H54 (cell line): ENCODE results near the gene LAMA2.

ENCODE experiments used
- DNase-seq: peaks from one replicate; pipeline ENCODE4 v3.0.0; 2011; ENCODE audit warnings: low spot score, mixed read lengths; ENCODE audit not compliant: insufficient read length
- FAIRE-seq: peaks from 3 replicates; lab custom pipeline; 2011; peaks lifted over from hg19 to GRCh38; lab: Jason Lieb, UNC
- POLR2A ChIP-seq: IDR thresholded peaks from 2 replicates; pipeline ENCODE4 v1.6.1; 2011; ENCODE audit warnings: low read depth, mild to moderate bottlenecking, low read length

LAMA2 gene

DNA sequence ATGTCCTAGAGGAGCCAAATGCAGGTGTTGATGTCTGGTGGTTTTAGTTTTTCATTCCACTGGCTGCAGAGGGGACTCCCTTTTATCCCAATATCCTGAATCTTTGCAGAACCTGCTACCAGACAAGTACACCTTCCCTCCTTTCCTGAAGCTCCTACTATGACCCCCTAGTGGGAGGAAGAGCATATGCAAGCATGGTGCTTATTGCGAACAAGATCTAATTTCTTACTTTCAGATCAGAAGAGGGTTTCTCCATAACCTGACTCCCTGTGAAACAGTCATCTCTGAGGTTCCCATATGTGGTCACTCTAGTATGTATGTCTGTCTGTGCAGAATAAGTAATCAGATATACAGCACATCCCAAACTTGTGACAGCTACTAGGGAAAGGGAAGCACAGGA lies 549.8 kb downstream of the LAMA2 start:
- no peak for FAIRE-seq
- no peak for TF ChIP-seq POLR2A
- no peak for DNase-seq

DNA sequence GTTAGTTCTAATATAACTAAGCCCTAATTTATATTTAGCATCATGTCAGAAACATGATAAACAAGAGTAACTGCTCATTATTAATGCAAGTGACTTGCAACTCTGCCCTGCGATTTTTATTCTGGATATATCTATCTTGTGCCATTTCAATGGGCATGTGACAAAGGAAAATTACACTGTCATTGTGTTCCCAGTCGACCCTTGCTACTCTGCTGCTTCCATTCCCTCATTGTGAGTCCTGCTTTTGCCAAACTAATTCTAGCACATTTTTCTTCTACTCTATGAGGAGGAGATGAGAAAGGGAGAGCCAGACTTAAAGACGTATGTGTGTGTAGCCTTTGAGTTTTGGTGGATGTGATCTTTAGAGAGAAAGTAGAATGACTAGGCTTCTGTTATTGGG lies 551.2 kb downstream of the LAMA2 start:
- TF ChIP-seq POLR2A = no peak
- no peak for DNase-seq
- FAIRE-seq = no peak

DNA sequence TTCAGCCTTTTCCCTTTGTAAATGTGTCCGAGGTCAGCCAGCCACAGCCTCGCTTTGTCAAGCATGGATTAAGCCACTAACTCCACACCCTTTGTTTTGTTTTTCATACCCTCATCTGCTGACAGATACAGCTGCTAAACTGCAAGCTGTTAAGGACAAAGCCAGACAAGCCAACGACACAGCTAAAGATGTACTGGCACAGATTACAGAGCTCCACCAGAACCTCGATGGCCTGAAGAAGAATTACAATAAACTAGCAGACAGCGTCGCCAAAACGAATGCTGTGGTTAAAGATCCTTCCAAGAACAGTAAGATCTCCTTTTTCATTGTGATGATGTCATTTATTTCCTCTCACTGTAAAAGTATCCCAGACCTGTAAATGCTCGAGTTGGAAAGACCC lies 557.8 kb downstream of the LAMA2 start:
- DNase-seq = no peak
- FAIRE-seq = no peak
- TF ChIP-seq POLR2A = no peak

DNA sequence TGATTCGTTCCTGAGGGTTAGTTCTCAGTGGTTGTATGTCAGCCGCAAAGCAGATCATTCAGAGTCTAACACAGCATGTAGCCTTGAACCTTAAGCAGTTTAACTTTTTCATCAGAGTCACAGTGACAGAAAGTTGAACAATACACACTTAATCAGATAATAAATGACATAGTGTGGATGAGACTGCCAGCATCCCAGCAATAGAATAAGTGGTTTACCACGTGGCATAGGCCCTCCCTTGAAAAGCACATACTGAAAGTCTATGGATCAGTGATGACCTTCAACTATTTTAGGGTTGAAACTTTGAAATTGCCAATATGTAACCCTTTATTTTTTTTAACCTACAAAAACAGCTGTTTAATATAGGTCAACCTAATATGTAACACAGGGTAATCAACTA lies 561.7 kb downstream of the LAMA2 start:
- FAIRE-seq (no peak), DNase-seq (no peak)
- no peak for TF ChIP-seq POLR2A

DNA sequence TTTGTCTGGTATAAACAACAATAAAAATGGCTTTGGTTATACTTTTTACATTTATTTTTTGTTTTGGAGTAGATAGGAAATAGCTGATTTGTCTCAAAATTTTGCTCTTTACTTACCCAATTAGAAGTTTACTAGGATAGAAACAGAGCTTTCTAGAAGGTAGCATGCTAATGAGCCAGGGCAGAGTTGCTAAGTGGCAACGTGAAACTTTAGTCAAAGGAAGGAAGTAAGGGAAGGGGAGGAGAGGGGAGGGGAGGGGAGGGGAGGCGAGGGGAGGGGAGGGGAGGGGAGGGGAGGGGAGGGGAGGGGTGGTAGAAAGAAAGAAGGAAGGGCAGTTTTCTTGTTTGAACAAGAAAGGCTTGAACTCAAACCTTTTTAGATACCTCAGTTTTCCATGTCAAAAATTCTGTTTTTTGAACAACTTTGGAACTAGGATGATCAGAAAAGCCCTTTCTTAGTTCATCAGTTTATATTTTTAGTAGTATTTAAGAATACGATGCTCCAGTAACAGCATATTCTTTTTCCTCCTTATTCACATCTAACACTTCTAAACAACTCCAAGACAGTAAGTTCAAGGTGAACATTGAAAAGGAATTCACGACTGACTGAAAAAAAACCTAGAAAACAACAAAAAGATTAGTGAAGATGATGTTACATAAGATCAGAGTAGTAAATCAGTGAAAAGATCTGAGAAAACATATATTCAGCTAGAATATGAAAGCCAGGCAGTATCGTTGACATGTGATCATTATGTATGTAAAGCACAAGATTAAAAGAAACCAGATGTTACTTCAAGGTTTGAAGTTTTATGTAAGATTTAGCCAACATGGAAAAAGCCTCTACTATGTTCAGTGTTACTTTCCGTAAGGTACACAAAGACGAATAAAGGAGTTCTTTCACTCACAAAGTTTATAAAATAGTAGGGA lies 563.6 kb downstream of the LAMA2 start:
- FAIRE-seq (no peak), DNase-seq (no peak)
- no peak for TF ChIP-seq POLR2A

DNA sequence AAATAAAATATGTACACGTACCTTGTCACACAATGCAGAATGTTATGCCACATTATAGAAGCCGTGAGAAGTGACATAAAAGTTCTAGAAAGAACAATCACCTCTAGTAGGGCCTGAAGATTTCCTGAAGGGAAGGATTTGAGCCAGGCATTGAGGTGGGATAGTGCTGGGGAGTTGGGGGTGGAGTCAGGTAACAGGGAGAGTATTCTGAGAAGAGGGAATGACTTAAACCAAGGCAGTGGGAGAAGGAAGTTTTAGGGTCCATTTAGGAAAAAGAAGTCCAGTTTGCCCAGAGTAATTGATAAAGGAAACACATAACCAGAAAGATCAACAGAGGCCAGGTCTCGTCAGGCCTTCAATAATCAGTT lies 564.2 kb downstream of the LAMA2 start:
- TF ChIP-seq POLR2A = no peak
- no peak for DNase-seq
- FAIRE-seq = no peak

DNA sequence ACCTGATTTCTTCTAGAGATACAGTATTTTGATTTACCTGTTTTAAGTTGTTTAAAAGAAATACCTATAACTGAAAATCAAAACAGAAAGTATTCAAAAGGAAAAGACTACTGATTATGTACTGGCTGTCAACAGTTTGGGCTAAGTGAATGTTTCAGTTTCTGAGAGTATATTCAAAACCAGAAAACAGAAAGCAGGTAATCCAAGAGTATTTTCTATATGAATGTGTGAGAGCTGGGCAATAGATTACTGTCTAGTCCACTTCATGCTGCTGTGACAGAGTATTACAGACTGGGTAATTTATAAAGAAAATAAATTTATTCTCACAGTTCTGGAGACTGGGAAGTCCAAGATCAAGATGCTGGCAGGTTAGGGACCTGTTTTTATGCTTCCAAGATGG lies 566.0 kb downstream of the LAMA2 start:
- FAIRE-seq (no peak), DNase-seq (no peak)
- no peak for TF ChIP-seq POLR2A

DNA sequence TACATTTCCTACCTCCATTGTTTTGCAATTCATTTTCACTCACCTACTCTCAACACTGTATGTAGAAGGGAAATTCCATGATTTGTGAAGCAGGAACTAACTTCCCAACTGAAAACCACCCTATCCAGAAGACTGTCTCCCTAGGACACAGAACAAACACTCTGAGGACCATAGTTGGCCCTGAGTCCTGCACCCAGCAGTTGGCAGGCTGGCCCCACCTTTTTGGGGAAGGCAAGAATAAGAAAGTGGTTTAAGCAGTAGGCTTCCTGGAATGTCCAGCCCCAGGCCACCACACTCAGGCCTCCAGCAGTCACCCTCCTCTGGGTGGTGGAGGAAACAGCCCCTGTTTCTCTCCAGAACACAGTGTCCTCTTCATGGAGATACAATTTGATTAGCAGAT lies 568.2 kb downstream of the LAMA2 start:
- DNase-seq (no peak), FAIRE-seq (no peak)
- no peak for TF ChIP-seq POLR2A

DNA sequence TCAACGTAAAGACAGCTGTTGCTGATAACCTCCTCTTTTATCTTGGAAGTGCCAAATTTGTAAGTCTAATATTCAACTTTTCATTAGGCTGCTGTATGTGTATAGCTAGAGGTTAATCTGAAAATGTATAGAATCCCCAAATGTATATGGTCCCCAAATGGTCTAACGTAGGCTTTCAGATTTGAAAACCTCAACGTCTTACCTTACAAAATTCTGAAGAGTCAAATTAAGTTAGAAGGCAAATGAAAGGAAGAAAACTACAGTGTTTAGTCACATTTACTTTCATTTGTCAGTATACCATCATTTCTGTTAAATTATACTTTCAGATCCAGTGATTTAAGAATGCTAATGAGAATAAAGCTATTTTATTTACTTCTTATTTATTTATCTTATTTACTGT lies 570.1 kb downstream of the LAMA2 start:
- DNase-seq = no peak
- no peak for TF ChIP-seq POLR2A
- FAIRE-seq = no peak

DNA sequence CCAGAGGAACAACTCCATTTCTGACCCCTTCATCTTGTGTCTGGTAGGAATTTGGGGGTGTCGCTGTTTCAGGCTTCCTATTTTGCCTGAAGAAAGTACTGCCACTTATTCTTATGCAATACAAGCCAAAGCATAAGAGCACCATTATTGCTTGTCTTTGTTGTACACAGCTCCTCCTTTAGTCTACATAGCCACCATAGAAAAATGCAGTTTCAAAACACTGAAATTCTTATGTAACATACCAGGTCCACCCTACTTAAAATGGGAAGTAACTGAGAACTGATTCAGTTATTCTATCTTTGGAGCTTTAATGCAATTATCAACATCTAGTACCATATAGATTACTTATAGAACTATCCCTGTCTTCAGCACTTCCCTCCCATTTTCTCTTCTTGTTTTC lies 571.5 kb downstream of the LAMA2 start:
- FAIRE-seq (no peak), DNase-seq (no peak)
- TF ChIP-seq POLR2A = no peak

DNA sequence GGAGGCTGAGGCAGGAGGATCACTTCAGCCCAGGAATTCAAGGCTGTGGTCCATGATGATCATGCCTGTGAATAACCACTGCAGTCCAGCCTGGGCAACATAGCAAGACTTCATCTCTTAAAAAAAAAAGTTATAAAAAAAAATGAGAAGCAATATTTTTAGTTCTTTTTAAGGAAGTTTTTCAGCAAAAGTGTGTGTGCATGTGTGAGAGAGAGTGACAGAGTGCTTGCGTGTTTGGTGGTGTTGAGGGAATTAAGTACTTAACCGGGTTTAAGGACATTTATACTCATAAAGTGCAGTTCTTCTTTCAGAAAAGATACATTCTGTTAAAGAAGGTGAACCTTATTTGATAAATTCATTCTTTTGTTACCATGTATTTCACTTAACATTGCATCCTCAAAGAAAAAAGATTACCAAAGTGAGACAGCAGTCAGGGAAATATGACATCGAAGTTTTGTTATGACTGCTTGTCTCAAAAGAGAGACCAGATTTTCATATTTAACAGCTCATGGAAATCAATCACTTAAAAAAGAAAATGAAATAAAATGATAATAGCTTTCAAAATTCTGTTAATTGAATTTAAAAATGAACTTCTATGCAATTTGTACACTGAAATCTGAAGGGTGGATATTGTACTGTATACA lies 572.3 kb downstream of the LAMA2 start:
- DNase-seq = no peak

DNA sequence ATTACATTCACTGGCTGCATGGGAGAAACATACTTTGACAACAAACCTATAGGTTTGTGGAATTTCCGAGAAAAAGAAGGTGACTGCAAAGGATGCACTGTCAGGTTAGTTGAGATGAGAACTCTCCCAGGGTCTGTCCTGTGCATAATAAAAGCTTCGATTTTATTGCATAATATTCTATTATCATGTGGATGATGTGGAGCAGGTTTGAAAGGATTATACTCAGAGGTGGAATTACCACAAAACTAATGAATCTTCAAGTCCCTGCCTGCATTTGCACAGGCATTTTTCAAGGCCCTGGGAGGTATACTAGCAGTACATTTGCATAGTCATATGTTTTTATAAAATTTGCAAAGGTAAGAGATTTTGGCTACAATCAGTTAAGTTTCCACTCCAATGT lies 577.3 kb downstream of the LAMA2 start:
- no peak for FAIRE-seq
- DNase-seq = no peak
- no peak for TF ChIP-seq POLR2A

More for the DNA sequence above, 572.3 kb downstream of the LAMA2 start:
- TF ChIP-seq POLR2A = no peak
- no peak for FAIRE-seq

DNA sequence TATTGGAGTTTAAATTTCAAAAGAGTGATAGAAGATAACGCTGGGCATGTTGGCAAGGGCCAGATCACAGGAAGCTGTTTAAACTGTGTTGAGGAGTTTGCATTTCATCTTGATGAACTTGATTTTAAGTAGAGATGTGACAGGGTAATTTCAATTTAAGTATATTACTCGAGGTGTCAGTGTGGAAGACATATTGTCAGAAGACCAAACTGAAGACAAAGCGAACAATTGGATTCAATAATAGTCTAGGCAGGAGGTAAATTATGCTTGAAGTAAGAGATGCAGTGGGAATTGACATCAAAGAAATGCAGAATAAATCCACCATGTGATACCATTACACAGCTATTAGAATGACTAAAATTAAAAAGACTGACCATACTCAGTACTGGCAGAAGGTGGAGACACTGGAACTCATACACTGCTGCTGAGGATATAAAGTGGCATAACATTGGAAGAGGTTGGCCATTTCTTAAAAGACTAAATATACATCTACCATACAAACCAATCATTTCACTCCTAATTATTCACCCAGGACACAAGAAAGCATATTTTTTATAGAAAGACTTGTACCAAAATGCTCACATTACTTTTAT lies 586.2 kb downstream of the LAMA2 start:
- no peak for FAIRE-seq
- TF ChIP-seq POLR2A = no peak
- no peak for DNase-seq

DNA sequence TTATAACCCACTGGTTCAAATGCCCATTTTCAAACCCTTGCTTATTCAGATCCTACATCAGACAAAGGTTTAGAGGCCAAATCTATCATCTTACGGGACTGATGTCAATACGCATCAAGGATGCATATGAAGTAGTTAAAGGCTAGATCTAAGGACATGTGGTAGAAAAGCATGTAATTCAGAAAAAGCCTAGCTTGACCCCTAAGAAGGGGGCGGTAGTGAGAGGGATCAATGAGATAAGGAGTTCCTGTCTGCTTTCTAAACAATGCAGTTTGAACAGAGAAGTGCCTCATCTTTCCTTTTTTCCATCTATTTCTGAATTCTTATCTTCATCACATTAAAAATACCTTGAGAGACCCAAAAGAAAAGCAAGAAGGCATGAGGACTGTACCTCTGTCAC lies 589.3 kb downstream of the LAMA2 start:
- no peak for DNase-seq
- TF ChIP-seq POLR2A = no peak
- FAIRE-seq = no peak

DNA sequence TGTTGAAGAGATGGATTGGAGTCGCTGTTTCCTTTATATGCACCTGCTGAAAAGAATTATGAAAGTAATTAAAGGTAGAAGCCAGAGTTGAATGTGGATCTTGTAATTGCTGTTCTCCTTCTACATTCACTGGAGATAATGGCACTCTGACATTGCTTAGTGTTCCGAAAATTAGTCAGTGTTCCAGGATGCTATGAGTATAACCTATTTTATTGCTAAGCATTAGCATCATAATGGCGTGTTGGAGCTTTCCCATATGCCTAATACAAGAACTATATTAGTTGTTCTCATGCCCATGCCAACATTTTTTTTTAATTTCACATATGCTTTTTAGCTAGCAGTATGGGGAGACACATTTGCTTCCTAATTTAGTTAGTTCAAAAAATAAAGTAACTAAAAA lies 590.6 kb downstream of the LAMA2 start:
- no peak for TF ChIP-seq POLR2A
- DNase-seq (no peak), FAIRE-seq (no peak)
